Endothelial cell (in vitro differentiated cells): Measurements from ENCODE around the gene GATB. TPM values are rescaled to one million over a fixed set of nuclear protein-coding genes. Genes with fewer than 3 reads are reported as not detected.

Experiments used
- DNase-seq: peaks from one replicate; pipeline ENCODE4 v3.0.0; 2021; ENCODE audit warnings: low spot score
- H3K27ac Mint-ChIP-seq: one replicate; pipeline ENCODE4 v1.8.0; 2021; ENCODE audit warnings: mixed read lengths, inconsistent platforms; ENCODE audit not compliant: unreplicated experiment
- H3K27me3 Mint-ChIP-seq: one replicate; pipeline ENCODE4 v1.8.0; 2021; ENCODE audit warnings: mild to moderate bottlenecking, moderate library complexity, mixed read lengths, inconsistent platforms; ENCODE audit not compliant: unreplicated experiment
- H3K36me3 Mint-ChIP-seq: one replicate; pipeline ENCODE4 v1.8.0; 2021; ENCODE audit warnings: mild to moderate bottlenecking, low read depth, mixed read lengths, inconsistent platforms; ENCODE audit not compliant: unreplicated experiment
- H3K4me1 Mint-ChIP-seq: one replicate; pipeline ENCODE4 v1.8.0; 2021; ENCODE audit warnings: mild to moderate bottlenecking, mixed read lengths, inconsistent platforms; ENCODE audit not compliant: unreplicated experiment
- H3K4me3 Mint-ChIP-seq: one replicate; pipeline ENCODE4 v1.8.0; 2021; ENCODE audit warnings: mild to moderate bottlenecking, mixed read lengths, inconsistent platforms; ENCODE audit not compliant: unreplicated experiment
- H3K9me3 Mint-ChIP-seq: one replicate; pipeline ENCODE4 v1.8.0; 2021; ENCODE audit warnings: mixed read lengths, inconsistent platforms; ENCODE audit not compliant: unreplicated experiment
- CTCF ChIP-seq: fragments of 200-600 bp; sonication (generic); IDR thresholded peaks from one replicate; pipeline ENCODE4 v1.5.0; 2021; ENCODE audit warnings: antibody characterized with exemption; ENCODE audit not compliant: unreplicated experiment
- total RNA-seq: library from RNA; stranded (reverse); fragmentation: NEBNext Ultra II Directional; extraction: Animal tissue kit (Norgen Biotek cat#: 25700); gene quantifications from one replicate; pipeline ENCODE4 v1.2.1, GENCODE V29; 2021; ENCODE audit not compliant: unreplicated experiment

Gene GATB
- total RNA-seq, 1 donor from 2014 or later: 16.6 TPM

GRCh38 chr4:151771664-151772063, 10.9 kb upstream of the GATB start:
- no peaks in the 10 kb centered on the region for H3K36me3 Mint-ChIP-seq
- H3K27ac Mint-ChIP-seq: no peak overlapping the region
- H3K27me3 Mint-ChIP-seq: no peaks in the 10 kb centered on the region
- no peak overlapping the region for H3K4me3 Mint-ChIP-seq
- no peaks in the 10 kb centered on the region for H3K4me1 Mint-ChIP-seq
- DNase-seq: no peak
- TF ChIP-seq CTCF: no peak
- H3K9me3 Mint-ChIP-seq: no peaks in the 10 kb centered on the region

- no peak overlapping the region for H3K27ac Mint-ChIP-seq
- no peaks in the 10 kb centered on the region for H3K4me1 Mint-ChIP-seq
- H3K36me3 Mint-ChIP-seq: no peaks in the 10 kb centered on the region
- DNase-seq: no peak
- no peaks in the 10 kb centered on the region for H3K9me3 Mint-ChIP-seq
- TF ChIP-seq CTCF: no peak
- H3K27me3 Mint-ChIP-seq: no peaks in the 10 kb centered on the region
- no peak overlapping the region for H3K4me3 Mint-ChIP-seq
These were observed 9.3 kb upstream of the GATB start for GRCh38 chr4:151770154-151770553.

- H3K27ac Mint-ChIP-seq: no peak overlapping the region
- H3K9me3 Mint-ChIP-seq: no peaks in the 10 kb centered on the region
- no peaks in the 10 kb centered on the region for H3K36me3 Mint-ChIP-seq
- H3K27me3 Mint-ChIP-seq: no peaks in the 10 kb centered on the region
- no peaks in the 10 kb centered on the region for H3K4me1 Mint-ChIP-seq
- DNase-seq: no peak
- no peak overlapping the region for H3K4me3 Mint-ChIP-seq
- TF ChIP-seq CTCF: no peak
These were observed 8.0 kb upstream of the GATB start for GRCh38 chr4:151768835-151769234.

GRCh38 chr4:151766691-151767090, 5.9 kb upstream of the GATB start:
- Mint-ChIP-seq H3K36me3 (no peaks in the 10 kb centered on the region), H3K27me3 (peaks cover 1% of the 10 kb centered on the region), H3K4me1 (no peaks in the 10 kb centered on the region), H3K27ac (no peak overlapping the region), H3K9me3 (no peaks in the 10 kb centered on the region), H3K4me3 (no peak overlapping the region)
- DNase-seq: no peak
- no peak for TF ChIP-seq CTCF

GRCh38 chr4:151760002-151760401, 805 bp downstream of the GATB start:
- Mint-ChIP-seq H3K36me3 (peaks cover 5% of the 10 kb centered on the region), H3K4me3 (peak overlapping the region; percentile 100), H3K27ac (peak overlapping the region; percentile 98), H3K4me1 (peaks cover 7% of the 10 kb centered on the region), H3K27me3 (peaks cover 6% of the 10 kb centered on the region), H3K9me3 (no peaks in the 10 kb centered on the region)
- TF ChIP-seq CTCF: no peak
- no peak for DNase-seq
